PC-3 (cell line): Measurements from ENCODE around the gene MAD1L1. TPM values are rescaled to one million over a fixed set of nuclear protein-coding genes. Genes with fewer than 3 reads are reported as not detected.

Experiments
- ATAC-seq: fragments of 200-7000 bp; cut with Tn5 transposase; 2 replicates; pipeline ENCODE4 v1.9.1; 2020; ENCODE audit warnings: mild to moderate bottlenecking, moderate library complexity
- BruUV-seq: library from RNA; stranded (reverse); fragments of 400-500 nt; replicated peaks from 2 replicates; lab custom pipeline; 2021; lab: Mats Ljungman, UMichigan
- CTCF ChIA-PET: fragments of 300-600 bp; sonication (Branson Sonifier 250); formaldehyde crosslinking; loops from one replicate; lab custom pipeline; 2022; ENCODE audit warnings: antibody characterized with exemption; lab: Charles Lee
- POLR2A ChIA-PET: fragments of 300-600 bp; sonication (Branson Sonifier 250); formaldehyde crosslinking; loops from one replicate; lab custom pipeline; 2022; ENCODE audit warnings: antibody characterized with exemption; ENCODE audit not compliant: unreplicated experiment; lab: Charles Lee
- DNase-seq: peaks from one replicate; pipeline ENCODE4 v3.0.0-alpha.2; 2015
- H2AFZ ChIP-seq: fragments of 300-600 bp; sonication (generic); 2 replicates; pipeline ENCODE4 v1.6.0; 2016; ENCODE audit warnings: antibody characterized with exemption, low read length
- H3F3A ChIP-seq: fragments of 300-600 bp; sonication (generic); one replicate; pipeline ENCODE4 v1.6.0; 2017; ENCODE audit warnings: antibody characterized with exemption, low read length, control low read depth, mild to moderate bottlenecking; ENCODE audit not compliant: unreplicated experiment
- H3K27ac ChIP-seq: fragments of 300-600 bp; sonication (generic); 2 replicates; pipeline ENCODE4 v1.5.1; 2016; ENCODE audit warnings: mild to moderate bottlenecking, low read length
- H3K27me3 ChIP-seq: fragments of 300-600 bp; sonication (generic); 2 replicates; pipeline ENCODE4 v1.6.1; 2016; ENCODE audit warnings: low read length, mixed read lengths
- H3K36me3 ChIP-seq: fragments of 300-600 bp; sonication (generic); 2 replicates; pipeline ENCODE4 v1.6.1; 2016; ENCODE audit warnings: low read depth, mixed run types, low read length, mixed read lengths
- H3K4me1 ChIP-seq: fragments of 300-600 bp; sonication (generic); 2 replicates; pipeline ENCODE4 v1.5.1; 2016; ENCODE audit warnings: low read length; ENCODE audit not compliant: insufficient read depth
- H3K4me2 ChIP-seq: fragments of 300-600 bp; sonication (generic); 2 replicates; pipeline ENCODE4 v1.6.0; 2016; ENCODE audit warnings: low read length
- H3K4me3 ChIP-seq: fragments of 300-600 bp; sonication (generic); 2 replicates; pipeline ENCODE4 v1.5.1; 2016; ENCODE audit warnings: mild to moderate bottlenecking, low read length, mixed read lengths
- H3K79me2 ChIP-seq: fragments of 300-600 bp; sonication (generic); 2 replicates; pipeline ENCODE4 v1.6.1; 2017; ENCODE audit warnings: low read length, mixed read lengths
- H3K9ac ChIP-seq: fragments of 300-600 bp; sonication (generic); 2 replicates; pipeline ENCODE4 v1.6.0; 2016; ENCODE audit warnings: mild to moderate bottlenecking, low read length
- H3K9me2 ChIP-seq: fragments of 300-600 bp; sonication (generic); replicated peaks from 2 replicates; pipeline ENCODE4 v1.6.1; 2016; ENCODE audit warnings: mixed run types, low read length, mixed read lengths
- H3K9me3 ChIP-seq: fragments of 300-600 bp; sonication (generic); 2 replicates; pipeline ENCODE4 v1.6.1; 2016; ENCODE audit warnings: low read length, mixed read lengths
- H4K20me1 ChIP-seq: fragments of 300-600 bp; sonication (generic); 2 replicates; pipeline ENCODE4 v1.6.1; 2016; ENCODE audit warnings: low read length, mixed read lengths
- CTCF ChIP-seq: fragments of 300-600 bp; sonication (generic); conservative IDR thresholded peaks from 2 replicates; pipeline ENCODE4 v1.5.1; 2017; ENCODE audit warnings: antibody characterized with exemption, low read depth, mild to moderate bottlenecking, low read length
- EZH2 ChIP-seq: fragments of 300-600 bp; sonication (generic); IDR thresholded peaks from one replicate; pipeline ENCODE4 v1.6.1; 2017; ENCODE audit warnings: antibody characterized with exemption, mild to moderate bottlenecking, low read length; ENCODE audit not compliant: unreplicated experiment
- EZH2phosphoT487 ChIP-seq: fragments of 300-600 bp; sonication (generic); IDR thresholded peaks from 2 replicates; pipeline ENCODE4 v1.6.1; 2018; ENCODE audit warnings: mild to moderate bottlenecking, antibody characterized with exemption, low read length, borderline replicate concordance
- intact Hi-C: fragments of 100-400 bp; cut with micrococcal nuclease; formaldehyde crosslinking; loops from 2 replicates; pipeline ENCODE4 v1.9.0; 2023
- total RNA-seq: library from RNA; depleted of rRNA; stranded (reverse); fragments of >200 nt; gene quantifications from 2 replicates; pipeline ENCODE4 v1.2.3, GENCODE V29; 2014

MAD1L1 gene
- total RNA-seq, 1 experiment from 2014 or later = 88.4 TPM

GRCh38 chr7:2123916-2124315, 108.8 kb downstream of the MAD1L1 start:
- no peak for DNase-seq
- Histone ChIP-seq H3K4me3 (no peak overlapping the region), H3K9me3 (no peaks in the 10 kb centered on the region), H3K79me2 (no peaks in the 10 kb centered on the region), H3K36me3 (no peaks in the 10 kb centered on the region), H4K20me1 (no peaks in the 10 kb centered on the region), H3K4me2 (no peak overlapping the region), H2AFZ (no peak overlapping the region), H3K9me2 (no peaks in the 10 kb centered on the region), H3K27me3 (no peaks in the 10 kb centered on the region), H3F3A (no peaks in the 10 kb centered on the region), H3K27ac (no peak overlapping the region), H3K9ac (no peak overlapping the region), H3K4me1 (no peaks in the 10 kb centered on the region)
- no TSS peak for BruUV-seq
- TF ChIP-seq EZH2phosphoT487 (no peak), EZH2 (no peak), CTCF (no peak)
- ChIA-PET POLR2A (no interaction called here), CTCF (no interaction called here)
- ATAC-seq = no peak
- intact Hi-C loops = no loop called here

GRCh38 chr7:2123360-2123759, 109.4 kb downstream of the MAD1L1 start:
- intact Hi-C loops = no loop called here
- no peaks in the 10 kb centered on the region for H4K20me1 ChIP-seq
- ATAC-seq (no peak), DNase-seq (no peak)
- no TSS peak for BruUV-seq
- no peaks in the 10 kb centered on the region for H3K4me1 ChIP-seq
- no peaks in the 10 kb centered on the region for H3K9me3 ChIP-seq
- H3K27me3 ChIP-seq = no peaks in the 10 kb centered on the region
- no peaks in the 10 kb centered on the region for H3F3A ChIP-seq
- CTCF ChIA-PET = no interaction called here
- H3K36me3 ChIP-seq = no peaks in the 10 kb centered on the region
- TF ChIP-seq EZH2phosphoT487 = no peak
- no peak for TF ChIP-seq EZH2
- no peak for TF ChIP-seq CTCF
- H3K27ac ChIP-seq = no peak overlapping the region
- no peak overlapping the region for H3K4me3 ChIP-seq
- H3K79me2 ChIP-seq = no peaks in the 10 kb centered on the region
- H3K4me2 ChIP-seq = no peak overlapping the region
- H2AFZ ChIP-seq = no peak overlapping the region
- no peak overlapping the region for H3K9ac ChIP-seq
- H3K9me2 ChIP-seq = no peaks in the 10 kb centered on the region
- POLR2A ChIA-PET = no interaction called here

GRCh38 chr7:2122651-2123050, 110.1 kb downstream of the MAD1L1 start:
- ChIA-PET POLR2A (no interaction called here), CTCF (no interaction called here)
- no peaks in the 10 kb centered on the region for H3K79me2 ChIP-seq
- DNase-seq = no peak
- H3K9ac ChIP-seq = no peak overlapping the region
- no TSS peak for BruUV-seq
- H4K20me1 ChIP-seq = no peaks in the 10 kb centered on the region
- no peaks in the 10 kb centered on the region for H3K9me3 ChIP-seq
- H3K27me3 ChIP-seq = no peaks in the 10 kb centered on the region
- ATAC-seq = no peak
- no peak overlapping the region for H2AFZ ChIP-seq
- no peak overlapping the region for H3K4me2 ChIP-seq
- H3K4me3 ChIP-seq = no peak overlapping the region
- no peaks in the 10 kb centered on the region for H3F3A ChIP-seq
- H3K36me3 ChIP-seq = no peaks in the 10 kb centered on the region
- 0 out of 2 replicates have a peak, but pooled peaks cover under 1% of the 10 kb centered on the region for H3K4me1 ChIP-seq
- intact Hi-C loops = no loop called here
- TF ChIP-seq EZH2phosphoT487 (no peak), EZH2 (no peak), CTCF (no peak)
- no peak overlapping the region for H3K27ac ChIP-seq
- H3K9me2 ChIP-seq = no peaks in the 10 kb centered on the region
